Erythroblast (primary cell): ENCODE results near the gene LUC7L.
"Not testable (repeated sequence)": the region's sequence is repeated elsewhere in the genome, so short reads cannot be mapped to it uniquely, and the experiment has no call there.

Experiments
- DNase-seq, 2 experiments: peaks; one replicate each; lab custom pipeline; 2025; lab: John Stamatoyannopoulos, UW
- GATA1 ChIP-seq: IDR thresholded peaks from 2 replicates; pipeline ENCODE4 v1.6.1; 2011; ENCODE audit warnings: low read depth, mild to moderate bottlenecking, control low read depth, low read length, moderate library complexity
- POLR2A ChIP-seq: IDR thresholded peaks from 2 replicates; pipeline ENCODE4 v1.6.1; 2011; ENCODE audit warnings: mild to moderate bottlenecking, low read length

Gene LUC7L

GRCh38 chr16:268141-269053 is 39.1 kb upstream of the LUC7L start:
- TF ChIP-seq GATA1 (no peak), POLR2A (no peak)
- DNase-seq: no peak

DNA sequence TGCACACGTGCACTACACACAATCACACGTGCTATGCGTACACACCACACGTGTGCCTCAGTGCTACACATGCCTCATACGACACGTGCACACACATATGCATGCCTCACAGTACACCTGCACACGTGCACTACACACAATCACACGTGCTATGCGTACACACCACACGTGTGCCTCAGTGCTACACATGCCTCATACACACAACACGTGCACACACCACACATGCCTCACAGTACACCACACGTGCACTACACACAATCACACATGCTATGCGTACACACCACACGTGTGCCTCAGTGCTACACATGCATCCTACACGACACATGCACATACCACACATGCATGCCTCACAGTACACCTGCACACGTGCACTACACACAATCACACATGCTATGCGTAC is 38.3 kb upstream of the LUC7L start:
- peak; percentile 7 for TF ChIP-seq POLR2A
- DNase-seq: not testable (repeated sequence)

GRCh38 chr16:266258-267164 is 37.3 kb upstream of the LUC7L start:
- TF ChIP-seq GATA1 (no peak), POLR2A (no peak)
- no peak for DNase-seq

DNA sequence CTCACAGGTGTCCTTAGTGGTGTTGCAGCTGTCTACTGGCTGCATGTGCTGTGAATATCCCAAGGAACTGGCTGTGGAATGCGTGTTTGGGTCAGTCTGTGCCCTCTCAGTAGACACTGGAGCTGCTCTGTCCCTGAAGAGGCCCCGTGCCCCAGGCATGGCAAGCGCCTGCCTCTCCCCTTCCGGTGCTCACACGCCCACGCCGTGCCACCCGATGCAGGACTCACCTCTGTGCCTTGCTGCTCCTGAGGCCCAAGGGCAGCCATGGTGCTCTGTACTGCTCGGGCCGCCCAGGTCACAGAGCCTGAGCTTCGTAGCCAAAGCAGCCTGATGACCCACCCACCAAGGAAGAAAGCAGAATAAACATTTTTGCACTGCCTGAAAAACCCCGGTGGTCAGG is 36.5 kb upstream of the LUC7L start:
- TF ChIP-seq GATA1 (no peak), POLR2A (no peak)
- DNase-seq: no peak

- TF ChIP-seq POLR2A (no peak), GATA1 (no peak)
Measured at GRCh38 chr16:265002-265529, 35.8 kb upstream of the LUC7L start.

GRCh38 chr16:264440-264951 is 35.2 kb upstream of the LUC7L start:
- TF ChIP-seq POLR2A: no peak
- TF ChIP-seq GATA1: no peak

More at GRCh38 chr16:265002-265529, 35.8 kb upstream of the LUC7L start:
- no peak for DNase-seq

DNA sequence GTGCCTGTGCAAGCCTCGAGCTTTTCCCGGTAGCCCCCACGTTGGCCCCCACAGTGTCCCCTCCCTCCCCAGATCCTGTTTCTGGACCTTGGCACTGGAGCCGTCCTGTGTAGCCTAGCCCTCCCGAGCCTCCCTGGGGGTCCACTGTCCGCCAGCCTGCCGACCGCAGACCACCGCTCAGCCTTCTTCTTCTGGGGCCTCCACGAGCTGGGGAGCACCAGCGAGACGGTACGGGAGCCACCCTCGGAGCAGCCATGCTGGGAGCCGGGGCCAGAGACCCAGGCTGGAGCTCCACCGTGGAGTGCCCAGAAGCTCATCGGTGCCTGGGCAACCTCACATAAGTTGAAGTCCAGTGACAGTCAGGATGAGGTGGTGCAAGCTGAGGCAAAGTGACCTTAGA is 34.7 kb upstream of the LUC7L start:
- no peak for DNase-seq
- TF ChIP-seq POLR2A (no peak), GATA1 (no peak)

More at GRCh38 chr16:264440-264951, 35.2 kb upstream of the LUC7L start:
- no peak for DNase-seq

GRCh38 chr16:263182-263774 is 34.0 kb upstream of the LUC7L start:
- TF ChIP-seq GATA1: no peak
- no peak for TF ChIP-seq POLR2A
- no peak for DNase-seq

DNA sequence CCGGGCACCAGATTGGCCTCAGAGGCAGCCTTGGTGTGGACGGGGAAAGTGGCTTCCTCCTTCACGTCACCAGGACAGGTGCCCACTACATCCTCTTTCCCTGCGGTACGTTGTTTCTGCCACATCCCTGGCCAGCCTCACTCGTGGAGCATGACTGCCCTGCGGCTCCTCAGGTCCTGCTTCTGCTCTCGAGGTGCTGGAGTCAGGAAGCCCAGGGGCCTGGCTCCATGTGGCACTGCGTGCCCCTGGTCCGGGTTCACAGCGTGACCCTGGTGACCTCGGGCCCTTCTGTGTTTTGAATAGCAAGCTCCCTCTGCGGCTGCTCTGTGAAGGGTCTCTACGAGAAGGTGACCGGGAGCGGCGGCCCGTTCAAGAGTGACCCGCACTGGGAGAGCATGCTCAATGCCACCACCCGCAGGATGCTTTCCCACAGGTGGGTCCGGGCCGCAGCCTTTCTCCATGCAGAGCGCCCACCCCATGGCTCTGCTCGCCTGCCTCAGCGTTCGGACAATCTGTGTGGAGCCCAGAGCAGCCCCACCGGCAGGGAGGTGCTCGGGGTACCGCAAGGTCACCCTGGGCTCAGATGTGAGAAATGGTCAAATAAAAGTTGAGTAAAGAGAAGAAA is 33.0 kb upstream of the LUC7L start:
- TF ChIP-seq GATA1 (no peak), POLR2A (no peak)
- no peak for DNase-seq

DNA sequence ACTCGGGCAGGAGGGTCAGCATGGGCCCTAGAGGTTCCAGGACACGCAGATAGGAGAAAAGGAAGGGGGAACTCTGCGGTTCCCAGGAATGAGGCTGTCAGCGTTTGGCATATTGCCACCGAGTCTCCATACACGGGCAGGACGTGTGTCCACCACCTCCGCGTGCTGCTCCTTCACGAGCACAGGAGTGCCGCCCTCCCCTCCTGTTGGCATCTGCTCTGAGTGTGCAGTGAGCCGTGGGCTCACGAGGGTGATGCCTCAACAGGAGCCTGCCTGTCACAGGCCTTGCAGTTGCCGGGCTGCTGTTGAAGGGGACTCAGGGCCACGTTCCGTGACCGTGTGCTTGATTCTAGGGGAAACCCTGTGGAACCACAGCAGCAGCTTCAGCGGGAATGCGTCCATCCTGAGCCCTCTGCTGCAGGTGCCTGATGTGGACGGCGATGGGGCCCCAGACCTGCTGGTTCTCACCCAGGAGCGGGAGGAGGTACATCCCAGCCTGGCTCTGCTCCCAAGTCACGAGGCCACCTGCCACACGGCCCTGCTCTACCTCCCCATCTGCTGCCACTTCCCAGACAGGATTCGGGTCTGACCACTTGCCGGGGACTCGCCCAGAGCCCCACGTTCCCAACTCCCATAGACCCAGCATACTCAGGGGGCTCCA is 31.9 kb upstream of the LUC7L start:
- TF ChIP-seq GATA1 (no peak), POLR2A (no peak)
- DNase-seq: no peak

DNA sequence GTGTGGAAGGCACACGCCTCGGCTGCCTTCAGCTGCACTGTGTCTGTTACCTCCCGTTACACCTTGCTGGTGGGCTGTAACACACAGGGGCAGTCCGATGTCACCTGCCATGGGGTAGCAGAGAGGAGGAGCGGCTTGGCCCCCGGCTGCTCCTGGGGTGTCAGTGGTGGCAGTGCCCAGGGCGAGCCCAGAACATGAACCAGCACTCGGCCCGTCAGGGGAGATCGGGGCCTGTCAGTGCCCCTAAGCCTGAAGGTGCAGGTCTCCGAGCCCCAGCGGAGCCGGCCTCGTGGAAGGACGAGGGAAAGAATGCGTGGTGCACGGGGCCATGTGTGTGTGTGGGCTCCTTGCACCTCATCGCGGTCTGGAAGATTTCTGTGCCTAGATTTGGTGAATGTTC is 31.1 kb upstream of the LUC7L start:
- DNase-seq: no peak
- no peak for TF ChIP-seq GATA1
- no peak for TF ChIP-seq POLR2A

DNA sequence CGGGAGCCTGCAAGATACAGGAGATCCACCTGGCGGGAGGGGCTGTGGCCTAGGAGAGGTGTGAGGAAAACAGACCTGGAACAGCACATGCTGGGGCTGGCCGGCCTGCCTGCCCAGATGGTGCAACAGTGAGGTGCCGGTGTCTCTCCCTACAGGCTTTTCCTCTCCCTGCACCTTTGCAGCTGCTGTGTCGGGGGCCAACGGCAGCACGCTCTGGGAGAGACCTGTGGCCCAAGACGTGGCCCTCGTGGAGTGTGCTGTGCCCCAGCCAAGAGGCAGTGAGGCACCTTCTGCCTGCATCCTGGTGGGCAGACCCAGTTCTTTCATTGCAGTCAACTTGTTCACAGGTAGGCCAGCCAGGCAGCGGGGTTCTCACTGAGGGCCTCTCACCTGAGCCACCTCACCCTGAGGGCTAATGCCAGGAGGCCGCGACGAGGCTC is 30.6 kb upstream of the LUC7L start:
- TF ChIP-seq GATA1 (no peak), POLR2A (no peak)
- DNase-seq: no peak

- no peak for DNase-seq
- no peak for TF ChIP-seq GATA1
- TF ChIP-seq POLR2A: no peak
Measured at GRCh38 chr16:259226-259625, 30.0 kb upstream of the LUC7L start.

- DNase-seq: not testable (repeated sequence)
Measured at GRCh38 chr16:258091-258490, 28.8 kb upstream of the LUC7L start.
